NCI-H524 treated with DMSO at 0.1 percent for 48 hours (cell line): ENCODE measurements around the gene GRHL1.
"Not testable (repeated sequence)": the region's sequence is repeated elsewhere in the genome, so short reads cannot be mapped to it uniquely, and the experiment has no call there.

Experiments
- DNase-seq: peaks from one replicate; lab custom pipeline; 2025; lab: John Stamatoyannopoulos, UW

Gene GRHL1

GRCh38 chr2:10009811-10010781 is 58.6 kb downstream of the GRHL1 start:
- no peak for DNase-seq

- DNase-seq = not testable (repeated sequence)
Observed at GRCh38 chr2:10010861-10011605, 59.5 kb downstream of the GRHL1 start.

DNA sequence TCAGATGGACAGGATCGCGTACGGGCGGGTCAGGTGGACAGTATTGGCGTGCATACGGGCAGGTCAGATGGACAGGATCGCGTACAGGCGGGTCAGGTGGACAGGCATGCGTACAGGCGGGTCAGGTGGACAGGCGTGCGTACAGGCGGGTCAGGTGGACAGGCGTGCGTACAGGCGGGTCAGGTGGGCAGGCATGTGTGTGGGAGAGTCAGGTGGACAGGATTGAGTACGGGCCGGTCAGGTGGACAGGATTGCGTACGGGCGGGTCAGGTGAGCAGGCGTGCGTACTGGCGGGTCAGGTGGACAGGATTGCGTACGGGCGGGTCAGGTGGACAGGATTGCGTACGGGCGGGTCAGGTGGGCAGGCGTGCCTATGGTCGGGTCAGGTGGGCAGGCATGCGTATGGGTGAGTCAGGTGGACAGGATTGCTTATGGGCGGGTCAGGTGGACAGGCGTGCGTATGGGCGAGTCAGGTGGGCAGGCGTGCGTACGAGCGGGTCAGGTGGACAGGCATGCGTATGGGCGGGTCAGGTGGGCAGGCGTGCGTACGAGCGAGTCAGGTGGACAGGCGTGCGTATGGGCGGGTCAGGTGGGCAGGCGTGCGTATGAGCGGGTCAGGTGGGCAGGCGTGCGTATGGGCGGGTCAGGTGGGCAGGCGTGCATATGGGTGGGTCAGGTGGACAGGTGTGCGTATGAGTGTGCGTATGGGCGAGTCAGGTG is 60.3 kb downstream of the GRHL1 start:
- DNase-seq = not testable (repeated sequence)

DNA sequence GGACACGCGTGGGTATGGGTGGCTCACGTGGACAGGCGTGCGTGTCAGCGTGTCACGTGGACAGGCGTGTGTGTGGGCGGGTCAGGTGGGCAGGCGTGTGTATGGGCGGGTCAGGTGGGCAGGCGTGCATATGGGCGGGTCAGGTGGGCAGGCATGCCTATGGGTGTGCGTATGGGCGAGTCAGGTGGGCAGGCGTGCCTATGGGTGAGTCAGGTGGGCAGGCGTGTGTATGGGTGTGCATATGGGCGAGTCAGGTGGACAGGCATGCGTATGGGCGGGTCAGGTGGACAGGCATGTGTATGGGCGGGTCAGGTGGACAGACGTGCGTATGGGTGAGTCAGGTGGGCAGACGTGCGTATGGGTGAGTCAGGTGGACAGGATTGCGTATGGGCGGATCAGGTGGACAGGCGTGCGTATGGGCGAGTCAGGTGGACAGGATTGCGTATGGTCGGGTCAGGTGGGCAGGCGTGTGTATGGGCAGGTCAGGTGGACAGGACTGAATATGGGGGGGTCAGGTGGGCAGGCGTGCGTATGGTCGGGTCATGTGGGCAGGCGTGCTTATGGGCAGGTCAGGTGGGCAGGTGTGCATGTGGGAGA is 61.0 kb downstream of the GRHL1 start:
- not testable (repeated sequence) for DNase-seq

DNA sequence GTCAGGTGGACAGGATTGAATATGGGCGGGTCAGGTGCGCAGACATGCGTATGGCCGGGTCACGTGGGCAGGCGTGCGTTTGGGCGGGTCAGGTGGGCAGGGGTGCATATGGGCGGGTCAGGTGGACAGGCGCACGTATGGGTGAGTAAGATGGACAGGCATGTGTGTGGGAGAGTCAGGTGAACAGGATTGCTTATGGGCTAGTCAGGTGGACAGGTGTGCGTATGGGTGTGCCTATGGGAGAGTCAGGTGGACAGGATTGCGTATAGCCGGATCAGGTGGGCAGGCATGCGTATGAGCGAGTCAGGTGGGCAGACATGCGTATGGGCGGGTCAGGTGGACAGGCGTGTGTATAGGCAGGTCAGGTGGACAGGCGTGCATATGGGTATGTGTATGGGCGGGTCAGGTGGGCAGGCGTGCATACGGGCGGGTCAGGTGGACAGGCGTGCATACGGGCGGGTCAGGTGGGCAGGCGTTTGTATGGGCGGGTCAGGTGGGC is 61.5 kb downstream of the GRHL1 start:
- DNase-seq = no peak

- DNase-seq = not testable (repeated sequence)
Observed at GRCh38 chr2:10013651-10014417, 62.3 kb downstream of the GRHL1 start.

DNA sequence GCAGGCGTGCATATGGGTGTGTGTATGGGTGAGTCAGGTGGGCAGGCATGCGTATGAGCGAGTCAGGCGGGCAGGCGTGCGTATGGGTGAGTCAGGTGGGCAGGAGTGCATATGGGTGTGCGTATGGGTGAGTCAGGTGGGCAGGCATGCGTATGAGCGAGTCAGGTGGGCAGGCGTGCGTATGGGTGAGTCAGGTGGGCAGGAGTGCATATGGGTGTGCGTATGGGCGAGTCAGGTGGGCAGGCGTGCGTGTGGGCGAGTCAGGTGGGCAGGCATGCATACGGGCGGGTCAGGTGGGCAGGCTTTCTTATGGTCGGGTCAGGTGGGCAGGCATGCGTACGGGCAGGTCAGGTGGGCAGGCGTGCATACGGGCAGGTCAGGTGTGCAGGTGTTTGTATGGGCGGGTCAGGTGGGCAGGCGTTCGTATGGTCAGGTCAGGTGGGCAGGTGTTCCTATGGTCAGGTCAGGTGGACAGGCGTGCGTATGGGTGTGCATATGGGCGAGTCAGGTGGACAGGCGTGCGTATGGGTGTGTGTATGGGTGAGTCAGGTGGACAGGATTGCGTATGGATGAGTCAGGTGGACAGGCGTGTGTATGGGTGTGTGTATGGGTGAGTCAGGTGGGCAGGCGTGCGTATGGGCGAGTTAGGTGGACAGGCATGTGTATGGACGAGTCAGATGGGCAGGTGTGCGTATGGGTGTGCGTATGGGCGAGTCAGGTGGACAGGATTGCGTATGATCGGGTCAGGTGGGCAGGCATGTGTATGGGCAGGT is 63.1 kb downstream of the GRHL1 start:
- no peak for DNase-seq

DNA sequence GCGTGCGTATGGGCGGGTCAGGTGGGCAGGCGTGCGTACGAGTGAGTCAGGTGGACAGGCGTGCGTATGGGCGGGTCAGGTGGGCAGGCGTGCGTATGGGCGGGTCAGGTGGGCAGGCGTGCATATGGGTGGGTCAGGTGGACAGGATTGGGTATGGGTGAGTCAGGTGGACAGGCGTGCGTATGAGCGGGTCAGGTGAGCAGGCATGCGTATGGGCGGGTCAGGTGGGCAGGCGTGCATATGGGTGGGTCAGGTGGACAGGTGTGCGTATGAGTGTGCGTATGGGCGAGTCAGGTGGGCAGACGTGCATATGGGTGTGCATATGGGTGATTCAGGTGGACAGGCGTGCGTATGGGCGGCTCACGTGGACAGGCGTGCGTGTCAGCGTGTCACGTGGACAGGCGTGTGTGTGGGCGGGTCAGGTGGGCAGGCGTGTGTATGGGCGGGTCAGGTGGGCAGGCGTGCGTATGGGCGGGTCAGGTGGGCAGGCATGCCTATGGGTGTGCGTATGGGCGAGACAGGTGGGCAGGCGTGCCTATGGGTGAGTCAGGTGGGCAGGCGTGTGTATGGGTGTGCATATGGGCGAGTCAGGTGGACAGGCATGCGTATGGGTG is 64.0 kb downstream of the GRHL1 start:
- not testable (repeated sequence) for DNase-seq

DNA sequence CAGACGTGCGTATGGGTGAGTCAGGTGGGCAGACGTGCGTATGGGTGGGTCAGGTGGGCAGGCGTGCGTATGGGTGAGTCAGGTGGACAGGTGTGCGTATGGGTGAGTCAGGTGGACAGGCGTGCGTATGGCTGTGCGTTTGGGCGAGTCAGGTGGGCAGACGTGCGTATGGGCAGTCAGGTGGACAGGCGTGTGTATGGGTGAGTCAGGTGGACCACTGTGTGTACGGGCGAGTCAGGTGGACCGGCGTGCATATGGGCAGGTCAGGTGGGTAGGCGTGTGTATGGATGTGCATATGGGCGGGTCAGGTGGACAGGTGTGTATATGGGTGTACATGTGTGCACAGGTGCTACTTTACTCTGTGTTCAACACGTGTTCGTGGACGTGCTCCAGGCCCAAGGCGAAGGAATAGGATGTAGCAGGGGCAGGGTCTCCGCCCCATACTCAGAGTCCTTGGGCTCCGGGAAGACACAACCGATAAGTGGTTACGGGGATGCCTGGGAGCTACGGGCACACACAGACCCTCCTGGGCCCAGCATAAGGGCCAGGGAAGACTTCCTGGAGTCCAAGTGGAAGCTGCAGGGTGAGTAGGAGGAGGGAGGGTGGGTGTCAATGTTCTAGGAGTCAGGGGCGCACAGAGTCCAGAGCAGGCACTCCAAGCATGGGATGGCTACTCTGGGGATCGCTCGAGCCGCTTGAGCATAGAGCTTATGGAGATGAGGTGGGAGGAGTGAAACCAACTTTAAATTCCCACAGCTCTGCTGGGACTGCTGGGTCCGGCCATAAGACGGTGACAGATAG is 64.7 kb downstream of the GRHL1 start:
- no peak for DNase-seq

DNA sequence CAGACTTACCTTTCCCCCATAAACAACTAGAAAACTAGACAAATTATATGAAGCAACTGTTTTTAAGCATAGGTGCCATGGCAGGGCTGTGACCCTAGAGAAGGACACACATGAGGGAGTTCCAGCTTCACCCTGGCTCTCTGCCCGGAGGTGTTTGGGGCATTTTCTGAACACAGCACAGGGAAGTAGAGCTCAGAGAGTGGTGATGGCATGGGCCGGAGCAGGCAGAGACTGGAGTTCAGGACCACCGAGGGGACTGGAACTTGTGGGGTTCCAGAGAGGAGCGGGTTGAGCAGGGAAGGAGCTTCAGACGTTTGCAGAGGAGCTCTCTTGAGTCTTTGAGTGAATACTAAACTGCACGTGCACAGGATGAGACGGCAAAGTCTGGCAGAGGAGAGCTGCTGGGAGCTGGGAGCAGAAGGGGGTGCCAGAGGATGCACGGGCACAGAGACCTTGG is 65.3 kb downstream of the GRHL1 start:
- no peak for DNase-seq

DNA sequence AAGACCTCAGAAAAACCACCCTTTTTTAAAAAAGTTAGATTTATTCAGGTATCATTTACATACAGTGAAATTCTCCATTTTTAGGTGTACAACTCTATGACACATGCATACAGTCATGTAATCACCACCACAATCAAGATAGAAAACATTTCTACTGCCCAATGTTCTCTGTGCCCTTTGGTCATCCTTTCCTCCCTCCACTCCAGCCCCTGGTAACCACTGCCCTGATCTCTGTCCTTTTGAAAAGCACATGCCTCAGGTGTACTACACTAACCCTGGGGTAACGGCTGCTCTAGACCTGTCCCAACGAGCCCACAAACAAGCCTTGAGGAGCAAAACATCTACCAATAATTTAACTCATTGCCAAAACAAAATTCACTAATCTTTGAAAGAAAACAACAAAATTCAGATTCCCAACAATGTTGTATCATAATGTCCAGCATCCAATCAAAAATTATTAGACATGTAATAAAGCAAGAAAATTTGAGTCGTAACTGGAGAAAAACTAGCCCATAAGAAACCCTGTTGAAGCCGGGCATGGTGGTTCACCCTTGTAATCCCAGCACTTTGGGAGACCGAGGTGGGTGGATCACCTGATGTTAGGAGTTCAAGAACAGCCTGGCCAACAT is 65.9 kb downstream of the GRHL1 start:
- DNase-seq = no peak

DNA sequence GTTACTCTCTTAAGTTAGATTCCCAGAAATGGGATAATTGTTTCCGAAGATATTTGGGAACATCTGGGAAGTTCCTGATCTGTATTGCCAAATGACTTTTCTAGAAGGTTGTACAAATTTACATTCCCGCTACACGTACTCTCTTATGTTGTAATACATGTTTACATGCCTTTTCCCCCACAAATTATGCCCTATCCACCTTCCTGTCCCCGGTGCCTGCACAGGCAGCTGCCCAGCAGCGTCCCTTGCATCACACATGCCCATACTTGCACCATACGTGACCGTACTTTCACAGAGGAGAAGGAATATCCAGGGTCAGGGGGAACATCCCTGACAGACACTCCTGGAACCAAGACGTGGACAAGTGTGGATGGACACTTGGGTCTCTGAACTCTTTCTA is 67.7 kb downstream of the GRHL1 start:
- DNase-seq = no peak

DNA sequence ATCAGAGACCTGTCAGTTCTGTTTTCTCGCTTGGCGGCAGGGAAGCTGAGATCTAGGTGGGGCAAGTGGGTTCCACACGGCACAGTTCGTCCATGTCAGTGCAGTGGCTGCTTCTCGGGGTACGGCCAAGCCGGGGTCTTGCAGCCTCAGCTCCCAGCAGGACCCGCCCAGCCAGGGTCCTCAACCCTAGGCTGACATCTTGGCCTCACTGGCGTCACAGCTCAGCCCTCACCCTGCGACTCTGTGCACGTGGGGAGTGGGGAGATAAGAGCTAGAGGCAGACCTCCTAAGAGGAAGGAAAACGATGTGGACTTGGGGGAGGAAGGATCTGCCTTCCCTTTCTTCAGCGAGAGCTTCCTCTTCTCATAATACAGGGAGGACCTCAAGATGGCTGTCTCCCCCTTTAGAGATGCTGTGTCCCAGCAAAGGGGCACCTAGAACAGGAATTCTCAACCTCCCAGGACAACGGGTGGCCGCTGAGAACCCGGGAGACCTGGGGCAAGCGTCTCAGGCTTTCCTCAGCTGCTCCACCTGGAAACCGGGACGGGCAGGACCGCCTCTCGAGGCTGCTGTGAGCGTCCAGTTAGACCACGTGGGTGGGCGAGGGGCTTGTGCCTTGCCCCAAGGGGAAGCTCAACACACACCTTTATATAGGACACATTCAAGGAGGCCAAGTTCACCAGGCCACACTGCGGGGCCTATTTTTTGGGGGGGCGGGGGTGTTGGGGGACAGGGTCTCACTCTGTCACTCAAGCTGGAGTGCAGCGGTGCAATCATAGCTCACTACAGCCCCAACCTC is 68.3 kb downstream of the GRHL1 start:
- DNase-seq = no peak

GRCh38 chr2:10022041-10022421 is 70.5 kb downstream of the GRHL1 start:
- DNase-seq = no peak

DNA sequence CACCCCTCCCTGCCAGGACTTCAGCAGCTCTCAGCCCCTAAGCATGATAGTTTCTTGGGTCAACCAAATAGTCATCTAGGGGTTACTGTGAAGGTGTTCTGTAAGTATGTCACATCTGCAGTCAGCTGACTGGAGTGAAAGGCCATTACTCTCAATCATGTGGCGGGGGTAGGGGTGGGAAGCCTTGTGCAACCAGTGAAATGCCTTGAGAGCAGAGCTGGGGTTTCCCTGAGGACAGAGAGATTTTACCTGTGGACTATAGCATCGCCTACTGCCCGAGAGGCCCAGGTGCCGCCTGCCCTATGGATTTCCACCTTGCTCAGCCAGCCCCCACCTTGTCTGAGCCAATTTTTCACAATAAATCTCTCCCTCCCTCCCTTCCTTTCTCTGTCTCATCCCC is 71.0 kb downstream of the GRHL1 start:
- no peak for DNase-seq

DNA sequence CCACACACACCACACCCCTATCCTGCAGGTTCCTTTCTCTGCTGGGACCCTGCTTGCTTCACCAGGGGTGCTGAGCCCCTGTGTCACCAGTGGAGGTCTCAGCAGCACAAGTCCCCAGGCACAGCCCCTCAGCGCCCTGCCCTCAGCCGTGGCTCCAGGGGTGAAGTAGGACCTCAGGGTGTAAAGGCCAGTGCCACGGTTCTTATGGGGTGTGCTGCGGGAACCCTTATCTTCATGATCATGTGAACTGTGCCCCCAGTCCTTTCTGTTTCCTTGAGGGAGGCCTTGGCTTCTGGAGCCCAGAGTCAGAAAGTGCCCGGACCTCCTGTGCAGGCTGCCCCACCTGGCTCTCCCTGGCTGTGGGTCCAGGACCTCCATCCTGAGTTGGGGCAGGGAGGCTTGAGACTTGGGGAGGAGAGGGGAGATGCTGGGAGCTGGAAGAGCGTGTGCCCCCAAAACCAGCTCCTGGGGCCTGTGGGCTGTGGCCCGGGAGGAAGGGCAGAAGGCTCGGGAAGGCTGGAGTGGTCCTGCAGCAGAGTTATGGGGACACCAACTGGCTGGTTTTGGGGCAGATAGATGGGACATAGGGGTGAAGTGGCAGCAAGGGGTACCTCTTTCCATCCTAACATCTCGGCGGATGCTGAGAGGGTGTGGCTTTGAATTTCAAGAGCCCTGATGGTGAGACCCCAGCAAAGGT is 71.6 kb downstream of the GRHL1 start:
- no peak for DNase-seq
